Neural cell (in vitro differentiated cells): ENCODE measurements around the gene PROSER2.

Experiments used
- CTCF ChIP-seq: fragments of 450-650 bp; IDR thresholded peaks from 2 replicates; pipeline ENCODE4 v1.5.1; 2014; ENCODE audit warnings: antibody characterized with exemption, mild to moderate bottlenecking, moderate library complexity; ENCODE audit not compliant: poor library complexity, severe bottlenecking
- EP300 ChIP-seq: fragments of 450-650 bp; conservative IDR thresholded peaks from 2 replicates; pipeline ENCODE4 v1.6.1; 2014; ENCODE audit warnings: antibody characterized with exemption, mild to moderate bottlenecking, moderate library complexity; ENCODE audit not compliant: poor library complexity, severe bottlenecking
- RAD21 ChIP-seq: fragments of 450-650 bp; conservative IDR thresholded peaks from 2 replicates; pipeline ENCODE4 v1.6.1; 2014; ENCODE audit warnings: antibody characterized with exemption, mild to moderate bottlenecking, moderate library complexity
- TF ChIP-seq, protein P1 (sequence below): IDR thresholded peaks from 2 replicates; pipeline ENCODE4 v1.6.1; 2012; ENCODE audit warnings: borderline replicate concordance

- TF ChIP-seq EP300: no peak
- no peak for TF ChIP-seq CTCF
- TF ChIP-seq, protein P1, sequence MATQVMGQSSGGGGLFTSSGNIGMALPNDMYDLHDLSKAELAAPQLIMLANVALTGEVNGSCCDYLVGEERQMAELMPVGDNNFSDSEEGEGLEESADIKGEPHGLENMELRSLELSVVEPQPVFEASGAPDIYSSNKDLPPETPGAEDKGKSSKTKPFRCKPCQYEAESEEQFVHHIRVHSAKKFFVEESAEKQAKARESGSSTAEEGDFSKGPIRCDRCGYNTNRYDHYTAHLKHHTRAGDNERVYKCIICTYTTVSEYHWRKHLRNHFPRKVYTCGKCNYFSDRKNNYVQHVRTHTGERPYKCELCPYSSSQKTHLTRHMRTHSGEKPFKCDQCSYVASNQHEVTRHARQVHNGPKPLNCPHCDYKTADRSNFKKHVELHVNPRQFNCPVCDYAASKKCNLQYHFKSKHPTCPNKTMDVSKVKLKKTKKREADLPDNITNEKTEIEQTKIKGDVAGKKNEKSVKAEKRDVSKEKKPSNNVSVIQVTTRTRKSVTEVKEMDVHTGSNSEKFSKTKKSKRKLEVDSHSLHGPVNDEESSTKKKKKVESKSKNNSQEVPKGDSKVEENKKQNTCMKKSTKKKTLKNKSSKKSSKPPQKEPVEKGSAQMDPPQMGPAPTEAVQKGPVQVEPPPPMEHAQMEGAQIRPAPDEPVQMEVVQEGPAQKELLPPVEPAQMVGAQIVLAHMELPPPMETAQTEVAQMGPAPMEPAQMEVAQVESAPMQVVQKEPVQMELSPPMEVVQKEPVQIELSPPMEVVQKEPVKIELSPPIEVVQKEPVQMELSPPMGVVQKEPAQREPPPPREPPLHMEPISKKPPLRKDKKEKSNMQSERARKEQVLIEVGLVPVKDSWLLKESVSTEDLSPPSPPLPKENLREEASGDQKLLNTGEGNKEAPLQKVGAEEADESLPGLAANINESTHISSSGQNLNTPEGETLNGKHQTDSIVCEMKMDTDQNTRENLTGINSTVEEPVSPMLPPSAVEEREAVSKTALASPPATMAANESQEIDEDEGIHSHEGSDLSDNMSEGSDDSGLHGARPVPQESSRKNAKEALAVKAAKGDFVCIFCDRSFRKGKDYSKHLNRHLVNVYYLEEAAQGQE: no peak
- no peak for TF ChIP-seq RAD21
Measured at GRCh38 chr10:11918384-11918783, 95.2 kb downstream of the PROSER2 start.
